Measurements from ENCODE around the gene PRELID1. TPM values are rescaled to one million over a fixed set of nuclear protein-coding genes. Genes with fewer than 3 reads are reported as not detected.

PRELID1 gene
- total and polyA plus RNA-seq, 10 of the 15 experiments (the other 5 are each of a cell fraction or from before 2014, with no cell fraction given): 30.9 to 584 (median 254) TPM

- TF ChIP-seq CEBPZ (IDR thresholded peaks at IDR 0.05; ENCODE audit: low read depth, low read length) (no peak), NR2C2 (IDR thresholded peaks at IDR 0.05; ENCODE audit: borderline replicate concordance, control insufficient read depth, insufficient read length, low read depth) (no peak), PML (IDR thresholded peaks at IDR 0.05; ENCODE audit: low read length) (no peak; the same call in 1 of the 2 replicates), IKZF2 (IDR thresholded peaks at IDR 0.05) (no peak; a peak in 1 of 4 replicates), POLR2A (IDR thresholded peaks at IDR 0.05; ENCODE audit: low read depth, low read length) (peak; percentile 54), TCF12 (IDR thresholded peaks at IDR 0.05; ENCODE audit: low read depth, low read length) (no peak), USF1 (IDR thresholded peaks at IDR 0.05; ENCODE audit: borderline replicate concordance, extremely low read length, insufficient read depth, low read depth, low read length) (peak; percentile 94), SUPT20H (IDR thresholded peaks at IDR 0.05; ENCODE audit: borderline replicate concordance, control insufficient read depth, low read depth, low read length) (no peak), BHLHE40 (IDR thresholded peaks at IDR 0.05; ENCODE audit: borderline replicate concordance in 1 of 2, low read depth in 2 of 2, low read length in 1 of 2) (peak; percentile 50 to 88; a peak in 3 of 4 replicates), LARP7 (IDR thresholded peaks at IDR 0.05) (peak; percentile 75), NBN (IDR thresholded peaks at IDR 0.05) (peak; percentile 81; the same call in 1 of the 2 replicates), SKIL (IDR thresholded peaks at IDR 0.05; ENCODE audit: low read depth, poor library complexity, severe bottlenecking) (no peak), ESRRA (IDR thresholded peaks at IDR 0.05; ENCODE audit: low read length) (no peak), SMC3 (IDR thresholded peaks at IDR 0.05; ENCODE audit: borderline replicate concordance, low read length) (no peak), ZBED1 (IDR thresholded peaks at IDR 0.05; ENCODE audit: borderline replicate concordance) (no peak), E2F8 (IDR thresholded peaks at IDR 0.05; ENCODE audit: low read depth, partially characterized antibody) (no peak), ZNF217 (IDR thresholded peaks at IDR 0.05) (no peak)
Observed at GRCh38 chr5:177303121-177303924, at the start of gene PRELID1, which contains the start of gene RAB24 (continued).
